Small intestine (tissue), 7 donors: ENCODE measurements around the gene LMAN2L. TPM values are rescaled to one million over a fixed set of nuclear protein-coding genes. Genes with fewer than 3 reads are reported as not detected.

ENCODE experiments used
- DNase-seq, 2 donors: peaks; one replicate each; pipeline versions ENCODE4 v3.0.0 to v3.0.0-alpha.2; 2013
- FAIRE-seq: peaks from 2 replicates; lab custom pipeline; 2012; peaks lifted over from hg19 to GRCh38; lab: Jason Lieb, UNC
- H3K27ac ChIP-seq, 3 donors: one replicate each; pipeline ENCODE4 v1.5.1; 2013; ENCODE audit warnings: low read length in 2 of 3, mild to moderate bottlenecking in 2 of 3, control low read depth in 1 of 3, inconsistent platforms in 1 of 3, low read depth in 1 of 3, moderate library complexity in 1 of 3
- H3K27me3 ChIP-seq, 3 donors: one replicate each; pipeline ENCODE4 v1.6.1; 2013; ENCODE audit warnings: low read length in 3 of 3, inconsistent platforms in 1 of 3; ENCODE audit not compliant: control insufficient read depth in 3 of 3, insufficient read depth in 3 of 3
- H3K36me3 ChIP-seq, 3 donors: one replicate each; pipeline ENCODE4 v1.6.1; 2013; ENCODE audit warnings: low read length in 3 of 3, inconsistent platforms in 1 of 3, low read depth in 1 of 3, mild to moderate bottlenecking in 1 of 3, moderate library complexity in 1 of 3; ENCODE audit not compliant: control insufficient read depth in 3 of 3, insufficient read depth in 2 of 3
- H3K4me1 ChIP-seq, 3 donors: one replicate each; pipeline ENCODE4 v1.6.1; 2013; ENCODE audit warnings: low read length in 2 of 3, inconsistent platforms in 1 of 3, low read depth in 1 of 3, mild to moderate bottlenecking in 1 of 3, moderate library complexity in 1 of 3; ENCODE audit not compliant: control insufficient read depth in 3 of 3, insufficient read depth in 2 of 3
- H3K4me3 ChIP-seq, 3 donors: one replicate each; pipeline ENCODE4 v1.5.1; 2013; ENCODE audit warnings: low read length in 3 of 3, control low read depth in 1 of 3, inconsistent platforms in 1 of 3, low read depth in 1 of 3, mild to moderate bottlenecking in 1 of 3, moderate library complexity in 1 of 3
- H3K9me3 ChIP-seq, 2 donors: one replicate each; pipeline ENCODE4 v1.6.1; 2013; ENCODE audit warnings: low read depth in 1 of 2, low read length in 1 of 2; ENCODE audit not compliant: control insufficient read depth in 2 of 2, insufficient read depth in 1 of 2
- WGBS, 3 donors: extraction: QIAGEN DNeasy Blood & Tissue Kit; methylation state at CpG; one replicate each; pipeline ENCODE4 v1.1.7; 2013; 5-methylcytosine and 5-hydroxymethylcytosine counted together
- polyA plus RNA-seq, 4 donors: library from polyadenylated mRNA; stranded (reverse) in 3 of 4; unstranded in 1 of 4; fragments of 200-250 nt in 3 of 4; fragments of 120-200 nt in 1 of 4; gene quantifications; one replicate each; pipeline versions ENCODE4 v1.2.1 to v1.2.3, GENCODE V29; 2013
- donor health status: healthy with polysubstance abuse.
- donor health status: control.
- donor health status: control.
- donor health status: Bipolar disorder and iron deficiency.
- donor health status: healthy.

LMAN2L gene
- polyA plus RNA-seq, 4 donors, result 3.5 to 31.1 (median 8.3) TPM

DNA sequence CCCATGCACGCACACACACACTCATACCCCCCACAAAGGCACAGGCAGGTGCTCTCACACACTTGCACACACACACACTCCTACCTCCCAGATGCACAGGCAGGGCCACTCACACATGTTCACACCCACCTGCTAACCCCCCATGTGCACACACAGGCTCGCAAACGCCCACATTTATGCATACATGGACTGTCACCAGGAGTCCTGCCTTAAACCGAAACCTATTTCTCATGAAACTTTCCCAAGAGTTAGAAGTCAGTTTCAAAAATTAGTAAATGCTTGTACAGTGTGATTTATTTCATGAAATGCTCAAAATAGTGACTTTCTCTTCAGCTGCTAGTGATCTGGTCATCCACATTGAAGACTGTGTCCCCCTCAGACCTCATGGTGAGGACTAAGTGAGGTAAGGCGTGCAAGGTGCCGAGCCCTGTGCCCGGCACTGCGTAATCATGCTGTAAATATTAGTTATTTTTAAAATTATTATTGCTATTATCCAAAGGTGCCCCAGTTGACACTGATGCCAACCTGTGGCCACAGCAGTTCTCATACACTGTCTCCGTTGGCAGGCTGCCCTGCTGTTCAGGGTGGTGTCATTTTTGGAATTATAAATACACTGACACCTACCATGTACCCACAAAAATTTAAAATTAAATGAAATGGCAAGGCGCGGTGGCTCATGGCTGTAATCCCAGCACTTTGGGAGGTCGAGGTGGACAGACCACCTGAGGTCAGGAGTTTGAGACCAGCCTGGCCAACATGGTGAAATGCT lies 33.2 kb upstream of the LMAN2L start:
- Histone ChIP-seq H3K4me3 (peak overlapping the region in 1 of 3 donors; percentile 20), H3K9me3 (no peaks in the 10 kb centered on the region), H3K36me3 (peaks cover 0 to 32% (median 0%) of the 10 kb centered on the region in 3 donors), H3K4me1 (peaks cover 0 to 19% (median 1%) of the 10 kb centered on the region in 3 donors), H3K27me3 (no peaks in the 10 kb centered on the region), H3K27ac (peak overlapping the region in 2 of 3 donors; percentile 32 to 34)
- 42 to 71% (median 53%) methylated on average over 12 of the region's 12 CpGs for WGBS, 3 donors
- DNase-seq (peak in 1 of 2 donors; percentile 28), FAIRE-seq (no peak)

DNA sequence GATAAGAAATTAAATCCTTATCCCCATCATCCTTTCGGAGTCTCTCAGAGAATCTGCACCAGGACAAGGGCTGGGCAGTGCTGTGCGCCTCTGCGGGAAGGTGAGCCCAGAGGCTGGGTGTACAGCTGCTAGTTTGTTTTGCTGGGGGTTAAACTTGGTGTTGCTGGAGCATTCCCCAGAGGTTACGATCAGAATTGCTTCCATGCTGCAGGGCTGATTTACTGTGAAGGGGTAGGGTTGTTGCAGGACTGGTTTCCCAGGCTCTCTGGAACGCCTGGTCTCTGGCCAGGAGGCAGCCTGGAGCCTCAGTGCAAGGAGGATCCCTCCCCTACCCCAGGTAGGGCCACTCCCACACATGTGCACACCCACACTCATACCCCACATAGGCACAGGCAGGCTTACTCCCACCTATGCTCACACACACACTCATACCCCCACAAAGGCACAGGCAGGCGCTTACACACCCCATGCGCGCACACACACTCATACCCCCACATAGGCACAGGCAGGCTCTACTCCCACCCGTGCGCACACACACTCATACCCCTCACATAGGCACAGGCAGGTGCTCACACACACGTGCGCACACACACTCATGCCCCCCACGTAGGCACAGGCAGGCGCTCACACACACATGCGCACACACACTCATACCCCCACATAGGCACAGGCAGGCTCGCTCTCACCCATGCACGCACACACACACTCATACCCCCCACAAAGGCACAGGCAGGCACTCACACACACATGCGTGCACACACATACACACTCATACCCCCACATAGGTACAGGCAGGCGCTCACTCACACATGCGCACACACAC lies 32.1 kb upstream of the LMAN2L start:
- H3K27me3 ChIP-seq, result no peaks in the 10 kb centered on the region
- 64 to 86% (median 74%) methylated on average over 20 of the region's 20 CpGs for whole genome bisulfite sequencing, 3 donors
- H3K4me3 ChIP-seq, result no peak overlapping the region
- H3K27ac ChIP-seq, result peak overlapping the region in 1 of 3 donors; percentile 41
- FAIRE-seq (no peak), DNase-seq (peak; percentile 61 to 66)
- H3K9me3 ChIP-seq, result no peaks in the 10 kb centered on the region
- H3K4me1 ChIP-seq, result peaks cover 0 to 30% (median 1%) of the 10 kb centered on the region in 3 donors
- H3K36me3 ChIP-seq, result peaks cover 0 to 28% (median 0%) of the 10 kb centered on the region in 3 donors

DNA sequence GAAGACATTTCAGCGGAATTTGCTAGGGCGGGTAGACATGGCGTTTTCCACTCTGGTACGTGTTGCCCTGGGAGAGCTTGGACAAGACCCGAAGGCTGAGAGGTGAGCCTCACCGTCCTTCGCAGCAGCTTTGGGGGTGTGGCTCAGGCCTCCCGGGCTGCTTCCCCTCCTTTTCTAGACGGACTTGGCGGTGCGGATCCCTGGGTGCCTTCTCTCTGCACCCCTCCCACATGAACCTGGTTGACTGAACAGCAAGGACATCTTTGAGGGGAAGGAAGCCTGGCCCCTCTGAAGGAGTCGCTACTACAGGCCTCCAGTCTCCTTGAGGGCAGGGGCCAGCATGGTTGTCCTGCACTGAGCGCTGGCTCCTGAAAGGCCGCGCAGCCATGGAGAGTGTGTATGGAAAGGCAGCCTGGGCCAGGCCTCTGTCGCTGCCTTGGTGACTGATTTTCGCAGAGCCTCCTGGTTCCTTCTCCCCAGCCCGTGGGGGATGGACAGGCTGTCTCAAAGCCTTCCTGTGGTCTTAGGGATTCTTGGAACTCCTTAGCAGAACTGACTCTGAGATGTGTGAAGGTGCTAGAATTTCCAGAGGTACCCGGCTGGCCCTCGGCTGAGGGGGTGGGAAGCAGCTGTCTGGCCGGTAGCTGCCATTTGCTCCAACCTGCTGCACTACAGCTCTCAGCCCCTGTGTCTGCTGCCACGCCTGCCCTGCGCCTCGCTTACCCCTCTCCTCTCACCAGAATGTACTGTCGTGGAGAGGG lies 30.8 kb upstream of the LMAN2L start:
- Histone ChIP-seq H3K27ac (no peak overlapping the region), H3K9me3 (no peaks in the 10 kb centered on the region), H3K4me3 (no peak overlapping the region), H3K4me1 (peaks cover 0 to 39% (median 4%) of the 10 kb centered on the region in 3 donors), H3K27me3 (no peaks in the 10 kb centered on the region), H3K36me3 (peaks cover 0 to 34% (median 0%) of the 10 kb centered on the region in 3 donors)
- DNase-seq, result no peak
- no peak for FAIRE-seq
- WGBS, 3 donors, result 87 to 90% (median 89%) methylated on average over 25 of the region's 25 CpGs

DNA sequence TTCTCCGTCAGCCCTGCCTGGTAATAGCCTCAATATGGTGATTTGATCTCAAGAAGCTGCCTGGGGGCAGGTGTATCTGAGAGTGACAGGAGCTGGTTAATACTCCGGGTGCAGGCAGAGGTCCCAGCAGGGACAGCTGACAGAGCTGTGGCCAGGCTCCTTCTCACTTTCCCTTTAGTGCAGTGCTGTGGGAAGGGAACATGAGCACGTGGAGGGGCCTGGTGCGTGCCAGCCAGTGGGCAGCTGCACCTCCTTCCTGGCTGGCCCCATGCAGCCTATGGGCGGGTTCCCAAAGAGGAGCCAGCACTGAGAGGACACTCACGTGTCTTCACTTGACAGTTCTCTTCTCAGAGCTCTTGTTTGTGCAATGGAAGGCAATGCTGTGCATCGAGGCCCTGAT lies 29.9 kb upstream of the LMAN2L start:
- no peak for FAIRE-seq
- H3K9me3 ChIP-seq, result no peaks in the 10 kb centered on the region
- DNase-seq, result no peak
- no peaks in the 10 kb centered on the region for H3K27me3 ChIP-seq
- no peak overlapping the region for H3K27ac ChIP-seq
- H3K4me3 ChIP-seq, result no peak overlapping the region
- WGBS, 3 donors, result 50 to 63% (median 62%) methylated on average over 7 of the region's 7 CpGs
- H3K4me1 ChIP-seq, result peaks cover 0 to 39% (median 4%) of the 10 kb centered on the region in 3 donors
- H3K36me3 ChIP-seq, result peaks cover 0 to 37% (median 0%) of the 10 kb centered on the region in 3 donors

DNA sequence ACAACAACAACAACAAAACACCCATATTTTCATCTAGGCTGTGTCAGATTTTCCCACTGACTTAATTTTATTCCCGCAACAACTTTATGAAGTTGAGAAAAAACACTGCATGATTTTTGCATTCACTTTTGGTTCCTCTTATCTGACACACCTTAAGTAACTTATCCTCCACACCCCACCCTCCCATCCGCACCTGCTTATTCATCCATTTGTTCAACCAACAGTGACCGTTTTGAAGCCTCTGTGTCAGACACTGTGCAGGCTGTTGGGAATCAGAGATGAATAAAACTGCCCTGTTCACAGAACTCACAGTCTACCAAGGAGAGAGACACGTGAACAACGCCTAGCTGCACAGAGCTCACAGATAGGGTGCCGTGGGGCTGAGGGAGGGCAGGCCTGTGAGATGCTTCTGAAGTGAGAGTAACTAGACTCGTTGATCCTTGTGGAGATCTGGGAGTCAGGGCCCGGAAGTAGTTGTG lies 28.3 kb upstream of the LMAN2L start:
- H3K27me3 ChIP-seq, result no peaks in the 10 kb centered on the region
- H3K9me3 ChIP-seq, result no peaks in the 10 kb centered on the region
- 21 to 57% (median 36%) methylated on average over 8 of the region's 8 CpGs for WGBS, 3 donors
- H3K36me3 ChIP-seq, result peaks cover 0 to 37% (median 0%) of the 10 kb centered on the region in 3 donors
- H3K4me3 ChIP-seq, result no peak overlapping the region
- FAIRE-seq (no peak), DNase-seq (peak; percentile 67 to 86)
- peaks cover 0 to 48% (median 8%) of the 10 kb centered on the region in 3 donors for H3K4me1 ChIP-seq
- H3K27ac ChIP-seq, result peak overlapping the region; percentile 7 to 93 (median 43)

DNA sequence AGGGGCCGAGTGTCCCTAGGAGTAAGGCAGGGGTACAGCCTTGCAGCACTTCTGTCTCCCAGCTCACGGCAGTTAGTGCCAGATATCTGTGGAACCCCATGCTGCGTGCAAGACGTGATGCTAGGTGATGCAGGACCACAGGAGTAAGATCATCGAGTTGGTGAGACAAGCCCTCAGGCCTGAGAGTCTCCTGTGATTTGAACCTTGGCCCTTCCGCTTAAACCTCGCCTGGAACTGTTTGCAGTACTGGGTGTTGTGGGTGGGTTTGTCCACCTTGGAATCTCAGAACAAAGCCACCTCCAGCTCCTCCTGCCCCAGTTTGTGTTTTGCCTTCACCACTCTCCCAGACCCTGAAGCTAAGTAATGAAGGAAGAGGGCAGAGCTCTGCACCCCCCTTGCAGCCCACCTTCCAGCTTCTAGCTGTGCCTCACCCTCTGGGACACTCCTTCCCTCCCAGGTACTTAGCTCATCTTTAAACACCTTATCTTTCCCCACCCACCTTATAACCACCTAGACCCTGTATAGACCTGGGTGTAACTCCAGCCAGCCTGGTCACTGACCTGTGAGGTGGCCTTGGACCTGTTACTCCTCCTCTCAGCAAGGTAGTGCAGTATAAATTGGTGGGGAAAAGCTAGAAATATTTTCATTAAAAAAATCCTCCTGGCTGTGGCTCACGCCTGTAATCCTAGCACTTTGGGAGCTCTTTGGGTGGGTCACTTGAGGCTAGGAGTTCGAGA lies 27.4 kb upstream of the LMAN2L start:
- peaks cover 0 to 56% (median 8%) of the 10 kb centered on the region in 3 donors for H3K4me1 ChIP-seq
- FAIRE-seq (no peak), DNase-seq (peak; percentile 57 to 72)
- H3K36me3 ChIP-seq, result peaks cover 0 to 33% (median 0%) of the 10 kb centered on the region in 3 donors
- H3K27me3 ChIP-seq, result no peaks in the 10 kb centered on the region
- no peak overlapping the region for H3K4me3 ChIP-seq
- H3K9me3 ChIP-seq, result no peaks in the 10 kb centered on the region
- peak overlapping the region; percentile 43 to 74 (median 49) for H3K27ac ChIP-seq
- WGBS, 3 donors, result 39 to 75% (median 43%) methylated on average over 9 of the region's 9 CpGs

DNA sequence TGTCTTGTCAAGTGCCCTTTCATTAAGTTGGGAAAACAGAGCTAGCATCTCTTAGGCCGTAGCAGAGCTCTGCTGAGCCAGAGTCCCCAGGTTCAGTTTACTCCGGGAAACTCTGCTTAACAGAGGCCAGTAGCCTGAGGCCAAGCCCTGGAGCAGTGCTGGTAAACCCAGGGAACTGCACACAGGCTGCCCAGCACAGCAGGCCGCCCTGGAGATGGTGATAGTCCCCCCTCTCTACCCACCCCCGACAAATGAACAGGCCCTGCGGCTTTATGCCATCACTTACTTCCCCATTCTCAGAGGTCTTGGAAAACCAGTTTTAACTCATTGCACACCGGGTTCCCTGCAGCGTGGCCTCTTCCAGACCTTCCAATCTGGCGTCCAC lies 24.4 kb upstream of the LMAN2L start:
- peaks cover 0 to 18% (median 0%) of the 10 kb centered on the region in 3 donors for H3K36me3 ChIP-seq
- no peaks in the 10 kb centered on the region for H3K9me3 ChIP-seq
- WGBS, 3 donors, result 11 to 31% (median 29%) methylated on average over 8 of the region's 8 CpGs
- H3K4me1 ChIP-seq, result peaks cover 0 to 69% (median 6%) of the 10 kb centered on the region in 3 donors
- H3K4me3 ChIP-seq, result peak overlapping the region; percentile 42 to 91 (median 71)
- H3K27ac ChIP-seq, result peak overlapping the region; percentile 56 to 85 (median 67)
- no peaks in the 10 kb centered on the region for H3K27me3 ChIP-seq
- DNase-seq (peak in 1 of 2 donors; percentile 54), FAIRE-seq (no peak)
